PC-3 (cell line): ENCODE measurements around the gene HDAC5. TPM values are rescaled to one million over a fixed set of nuclear protein-coding genes. Genes with fewer than 3 reads are reported as not detected.
"Not testable (repeated sequence)": the region's sequence is repeated elsewhere in the genome, so short reads cannot be mapped to it uniquely, and the experiment has no call there.

Experiments
- ATAC-seq: fragments of 200-7000 bp; cut with Tn5 transposase; 2 replicates; pipeline ENCODE4 v1.9.1; 2020; ENCODE audit warnings: mild to moderate bottlenecking, moderate library complexity
- BruUV-seq: library from RNA; stranded (reverse); fragments of 400-500 nt; replicated peaks from 2 replicates; lab custom pipeline; 2021; lab: Mats Ljungman, UMichigan
- CTCF ChIA-PET: fragments of 300-600 bp; sonication (Branson Sonifier 250); formaldehyde crosslinking; loops from one replicate; lab custom pipeline; 2022; ENCODE audit warnings: antibody characterized with exemption; lab: Charles Lee
- POLR2A ChIA-PET: fragments of 300-600 bp; sonication (Branson Sonifier 250); formaldehyde crosslinking; loops from one replicate; lab custom pipeline; 2022; ENCODE audit warnings: antibody characterized with exemption; ENCODE audit not compliant: unreplicated experiment; lab: Charles Lee
- DNase-seq: peaks from one replicate; pipeline ENCODE4 v3.0.0-alpha.2; 2015
- H2AFZ ChIP-seq: fragments of 300-600 bp; sonication (generic); 2 replicates; pipeline ENCODE4 v1.6.0; 2016; ENCODE audit warnings: antibody characterized with exemption, low read length
- H3F3A ChIP-seq: fragments of 300-600 bp; sonication (generic); one replicate; pipeline ENCODE4 v1.6.0; 2017; ENCODE audit warnings: antibody characterized with exemption, low read length, control low read depth, mild to moderate bottlenecking; ENCODE audit not compliant: unreplicated experiment
- H3K27ac ChIP-seq: fragments of 300-600 bp; sonication (generic); 2 replicates; pipeline ENCODE4 v1.5.1; 2016; ENCODE audit warnings: mild to moderate bottlenecking, low read length
- H3K27me3 ChIP-seq: fragments of 300-600 bp; sonication (generic); 2 replicates; pipeline ENCODE4 v1.6.1; 2016; ENCODE audit warnings: low read length, mixed read lengths
- H3K36me3 ChIP-seq: fragments of 300-600 bp; sonication (generic); 2 replicates; pipeline ENCODE4 v1.6.1; 2016; ENCODE audit warnings: low read depth, mixed run types, low read length, mixed read lengths
- H3K4me1 ChIP-seq: fragments of 300-600 bp; sonication (generic); 2 replicates; pipeline ENCODE4 v1.5.1; 2016; ENCODE audit warnings: low read length; ENCODE audit not compliant: insufficient read depth
- H3K4me2 ChIP-seq: fragments of 300-600 bp; sonication (generic); 2 replicates; pipeline ENCODE4 v1.6.0; 2016; ENCODE audit warnings: low read length
- H3K4me3 ChIP-seq: fragments of 300-600 bp; sonication (generic); 2 replicates; pipeline ENCODE4 v1.5.1; 2016; ENCODE audit warnings: mild to moderate bottlenecking, low read length, mixed read lengths
- H3K79me2 ChIP-seq: fragments of 300-600 bp; sonication (generic); 2 replicates; pipeline ENCODE4 v1.6.1; 2017; ENCODE audit warnings: low read length, mixed read lengths
- H3K9ac ChIP-seq: fragments of 300-600 bp; sonication (generic); 2 replicates; pipeline ENCODE4 v1.6.0; 2016; ENCODE audit warnings: mild to moderate bottlenecking, low read length
- H3K9me2 ChIP-seq: fragments of 300-600 bp; sonication (generic); replicated peaks from 2 replicates; pipeline ENCODE4 v1.6.1; 2016; ENCODE audit warnings: mixed run types, low read length, mixed read lengths
- H3K9me3 ChIP-seq: fragments of 300-600 bp; sonication (generic); 2 replicates; pipeline ENCODE4 v1.6.1; 2016; ENCODE audit warnings: low read length, mixed read lengths
- H4K20me1 ChIP-seq: fragments of 300-600 bp; sonication (generic); 2 replicates; pipeline ENCODE4 v1.6.1; 2016; ENCODE audit warnings: low read length, mixed read lengths
- CTCF ChIP-seq: fragments of 300-600 bp; sonication (generic); conservative IDR thresholded peaks from 2 replicates; pipeline ENCODE4 v1.5.1; 2017; ENCODE audit warnings: antibody characterized with exemption, low read depth, mild to moderate bottlenecking, low read length
- EZH2 ChIP-seq: fragments of 300-600 bp; sonication (generic); IDR thresholded peaks from one replicate; pipeline ENCODE4 v1.6.1; 2017; ENCODE audit warnings: antibody characterized with exemption, mild to moderate bottlenecking, low read length; ENCODE audit not compliant: unreplicated experiment
- EZH2phosphoT487 ChIP-seq: fragments of 300-600 bp; sonication (generic); IDR thresholded peaks from 2 replicates; pipeline ENCODE4 v1.6.1; 2018; ENCODE audit warnings: mild to moderate bottlenecking, antibody characterized with exemption, low read length, borderline replicate concordance
- intact Hi-C: fragments of 100-400 bp; cut with micrococcal nuclease; formaldehyde crosslinking; loops from 2 replicates; pipeline ENCODE4 v1.9.0; 2023
- total RNA-seq: library from RNA; depleted of rRNA; stranded (reverse); fragments of >200 nt; gene quantifications from 2 replicates; pipeline ENCODE4 v1.2.3, GENCODE V29; 2014

HDAC5 gene
- total RNA-seq, 1 experiment from 2014 or later = 39.1 TPM

GRCh38 chr17:44146375-44147346 lies 23.2 kb upstream of the HDAC5 start:
- Histone ChIP-seq H3K36me3 (peaks cover 24% of the 10 kb centered on the region; the same call in 1 of the 2 replicates), H2AFZ (no peak overlapping the region), H3K79me2 (peaks cover 61% of the 10 kb centered on the region), H3K27me3 (no peaks in the 10 kb centered on the region), H3K4me3 (no peak overlapping the region), H3F3A (no peaks in the 10 kb centered on the region), H3K4me2 (no peak overlapping the region), H3K4me1 (peaks cover 6% of the 10 kb centered on the region), H3K27ac (no peak overlapping the region), H3K9me2 (no peaks in the 10 kb centered on the region), H3K9me3 (no peaks in the 10 kb centered on the region), H3K9ac (no peak overlapping the region), H4K20me1 (peaks cover 8% of the 10 kb centered on the region; the same call in 1 of the 2 replicates)
- intact Hi-C loops = no loop called here
- ATAC-seq = no peak
- POLR2A ChIA-PET = no interaction called here
- CTCF ChIA-PET = no interaction called here
- no peak for DNase-seq
- no TSS peak for BruUV-seq
- TF ChIP-seq CTCF = no peak
- no peak for TF ChIP-seq EZH2phosphoT487
- TF ChIP-seq EZH2 = no peak

GRCh38 chr17:44144966-44145739 lies 21.7 kb upstream of the HDAC5 start:
- Histone ChIP-seq H3K9me2 (no peaks in the 10 kb centered on the region), H3K9me3 (no peaks in the 10 kb centered on the region), H3K27ac (no peak overlapping the region), H3K27me3 (no peaks in the 10 kb centered on the region), H3K4me3 (no peak overlapping the region), H3K36me3 (peaks cover 17% of the 10 kb centered on the region; the same call in 1 of the 2 replicates), H3K4me1 (peaks cover 11% of the 10 kb centered on the region), H3K4me2 (no peak overlapping the region), H3K9ac (no peak overlapping the region), H2AFZ (no peak overlapping the region), H4K20me1 (no peaks in the 10 kb centered on the region), H3K79me2 (peaks cover 47% of the 10 kb centered on the region), H3F3A (no peaks in the 10 kb centered on the region)
- intact Hi-C loops = no loop called here
- no peak for DNase-seq
- POLR2A ChIA-PET = no interaction called here
- BruUV-seq = no TSS peak
- no peak for ATAC-seq
- TF ChIP-seq EZH2 (no peak), CTCF (no peak), EZH2phosphoT487 (no peak)
- CTCF ChIA-PET = no interaction called here

GRCh38 chr17:44143921-44144320 lies 20.5 kb upstream of the HDAC5 start:
- H3K9me3 ChIP-seq, BruUV-seq, H3F3A ChIP-seq, intact Hi-C loops, POLR2A ChIA-PET, H3K9me2 ChIP-seq, H3K4me2 ChIP-seq, ATAC-seq, H2AFZ ChIP-seq, DNase-seq, H3K4me3 ChIP-seq, H3K9ac ChIP-seq, H3K27ac ChIP-seq, H4K20me1 ChIP-seq, H3K27me3 ChIP-seq: not testable (repeated sequence)
- H3K79me2 ChIP-seq = peaks cover 36% of the 10 kb centered on the region
- H3K36me3 ChIP-seq = peaks cover 11% of the 10 kb centered on the region; the same call in 1 of the 2 replicates
- peaks cover 16% of the 10 kb centered on the region for H3K4me1 ChIP-seq
- CTCF ChIA-PET = interaction anchor here (0.6 kb wide), 1 partner anchor 43 kb away, joined by 4 read pairs; the partner anchor contains the start of gene TMUB2
